NCI-H146 treated with DMSO at 0.1 percent for 48 hours (cell line): Measurements from ENCODE around the gene PCDHGA5.
"Not testable (repeated sequence)": the region's sequence is repeated elsewhere in the genome, so short reads cannot be mapped to it uniquely, and the experiment has no call there.

Experiments used
- DNase-seq: peaks from one replicate; lab custom pipeline; 2025; ENCODE audit not compliant: unreplicated experiment; lab: John Stamatoyannopoulos, UW

PCDHGA5 gene

DNA sequence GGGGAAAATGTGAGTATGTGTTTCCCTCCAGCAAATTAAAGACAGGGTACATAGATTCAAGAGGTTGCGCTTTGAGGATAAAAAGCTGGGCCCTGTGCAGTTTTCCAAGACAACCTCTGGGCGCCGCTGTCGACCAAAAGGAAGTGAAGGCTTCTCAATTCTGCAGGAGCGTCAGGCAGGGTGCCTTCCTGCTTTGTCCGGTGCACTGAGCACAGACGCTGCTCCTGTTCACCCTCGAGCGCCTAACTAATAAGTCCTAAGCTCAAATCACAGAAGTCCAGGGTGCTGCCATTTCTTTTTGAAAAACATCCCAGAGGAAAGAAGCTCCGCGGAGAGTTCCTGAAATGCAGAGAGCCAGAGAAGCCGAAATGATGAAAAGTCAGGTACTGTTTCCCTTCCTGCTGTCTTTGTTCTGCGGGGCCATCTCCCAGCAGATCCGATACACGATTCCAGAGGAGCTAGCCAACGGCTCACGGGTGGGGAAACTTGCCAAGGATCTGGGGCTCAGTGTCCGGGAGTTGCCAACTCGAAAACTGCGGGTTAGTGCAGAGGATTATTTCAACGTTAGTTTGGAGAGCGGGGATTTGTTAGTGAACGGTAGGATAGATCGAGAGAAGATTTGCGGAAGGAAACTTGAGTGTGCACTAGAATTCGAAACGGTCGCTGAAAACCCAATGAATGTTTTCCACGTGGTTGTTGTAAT lies 13.9 kb upstream of the PCDHGA5 start, which contains the start of gene PCDHGB1:
TSS of gene PCDHGB1 (plus strand) at position 183 of the 703 bp plus-strand sequence. CDS start at position 345, 162 bp downstream.
- DNase-seq = peak; percentile 50

DNA sequence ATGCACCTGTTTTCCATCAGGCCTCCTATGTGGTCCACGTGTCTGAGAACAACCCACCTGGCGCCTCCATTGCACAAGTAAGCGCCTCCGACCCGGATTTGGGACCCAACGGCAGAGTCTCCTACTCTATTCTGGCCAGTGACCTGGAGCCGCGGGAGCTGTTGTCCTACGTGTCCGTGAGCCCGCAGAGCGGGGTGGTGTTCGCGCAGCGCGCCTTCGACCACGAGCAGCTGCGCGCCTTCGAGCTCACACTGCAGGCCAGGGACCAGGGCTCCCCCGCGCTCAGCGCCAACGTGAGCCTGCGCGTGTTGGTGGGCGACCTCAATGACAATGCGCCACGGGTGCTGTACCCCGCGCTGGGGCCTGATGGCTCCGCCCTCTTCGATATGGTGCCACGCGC lies 12.4 kb upstream of the PCDHGA5 start:
- no peak for DNase-seq

DNA sequence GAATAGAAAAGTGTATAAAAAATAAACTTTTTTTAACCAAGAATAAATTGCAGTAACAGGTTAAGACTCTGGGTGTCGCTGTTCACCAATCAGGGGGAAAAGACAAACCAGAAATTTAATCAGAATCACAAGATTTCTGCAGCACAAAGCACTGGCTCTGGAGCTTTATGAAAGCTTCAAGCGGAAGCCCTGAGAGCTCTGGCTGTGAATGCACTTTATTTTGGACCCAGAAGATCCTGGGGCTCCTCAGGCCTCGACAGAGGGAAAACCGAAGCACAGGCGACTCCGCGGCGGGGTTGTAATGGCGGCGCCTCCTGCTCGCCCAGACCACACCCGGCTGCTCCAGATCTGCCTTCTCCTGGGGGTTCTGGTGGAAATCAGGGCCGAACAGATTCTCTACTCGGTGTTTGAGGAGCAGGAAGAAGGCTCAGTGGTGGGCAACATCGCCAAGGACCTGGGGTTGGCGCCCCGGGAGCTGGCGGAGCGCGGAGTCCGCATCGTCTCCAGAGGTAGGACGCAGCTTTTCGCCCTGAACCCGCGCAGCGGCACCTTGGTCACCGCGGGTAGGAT lies 9.0 kb upstream of the PCDHGA5 start, which contains the start of gene PCDHGA4:
TSS of gene PCDHGA4 (plus strand) at position 122 of the 570 bp plus-strand sequence. CDS start at position 209, 87 bp downstream.
- DNase-seq = no peak

DNA sequence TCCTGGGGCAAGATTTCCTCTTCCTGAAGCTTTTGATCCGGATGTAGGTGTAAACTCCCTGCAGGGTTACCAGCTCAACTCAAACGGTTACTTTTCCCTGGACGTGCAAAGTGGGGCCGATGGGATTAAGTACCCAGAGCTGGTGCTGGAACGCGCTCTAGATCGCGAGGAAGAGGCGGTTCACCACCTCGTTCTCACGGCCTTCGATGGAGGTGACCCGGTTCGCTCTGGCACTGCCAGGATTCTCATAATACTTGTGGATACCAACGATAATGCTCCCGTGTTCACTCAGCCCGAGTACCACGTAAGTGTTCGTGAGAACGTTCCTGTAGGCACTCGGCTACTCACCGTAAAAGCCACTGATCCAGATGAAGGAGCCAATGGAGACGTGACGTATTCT lies 8.3 kb upstream of the PCDHGA5 start:
- DNase-seq = no peak

DNA sequence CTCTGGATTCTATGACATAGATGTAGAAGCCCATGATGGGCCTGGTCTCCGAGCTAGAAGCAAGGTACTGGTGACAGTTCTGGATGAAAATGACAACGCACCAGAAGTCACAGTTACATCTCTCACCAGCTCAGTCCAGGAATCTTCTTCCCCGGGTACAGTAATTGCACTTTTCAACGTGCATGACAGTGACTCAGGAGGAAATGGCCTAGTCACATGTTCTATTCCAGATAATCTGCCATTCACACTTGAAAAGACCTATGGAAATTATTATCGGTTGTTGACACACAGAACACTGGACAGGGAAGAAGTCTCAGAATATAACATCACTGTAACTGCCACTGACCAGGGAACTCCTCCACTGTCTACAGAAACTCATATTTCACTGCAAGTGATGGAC lies 7.8 kb upstream of the PCDHGA5 start:
- no peak for DNase-seq

DNA sequence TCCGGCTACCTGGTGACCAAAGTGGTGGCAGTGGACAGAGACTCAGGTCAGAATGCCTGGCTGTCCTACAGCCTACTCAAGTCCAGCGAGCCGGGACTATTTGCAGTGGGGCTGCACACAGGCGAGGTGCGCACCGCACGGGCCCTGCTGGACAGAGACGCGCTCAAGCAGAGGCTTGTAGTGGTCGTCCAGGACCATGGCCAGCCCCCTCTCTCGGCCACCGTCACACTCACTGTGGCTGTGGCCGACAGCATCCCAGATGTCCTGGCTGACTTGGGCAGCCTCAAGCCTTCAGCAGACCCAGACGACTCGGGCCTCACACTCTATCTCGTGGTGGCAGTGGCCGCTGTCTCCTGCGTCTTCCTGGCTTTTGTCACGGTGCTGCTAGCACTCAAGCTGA lies 7.0 kb upstream of the PCDHGA5 start:
- DNase-seq = no peak

DNA sequence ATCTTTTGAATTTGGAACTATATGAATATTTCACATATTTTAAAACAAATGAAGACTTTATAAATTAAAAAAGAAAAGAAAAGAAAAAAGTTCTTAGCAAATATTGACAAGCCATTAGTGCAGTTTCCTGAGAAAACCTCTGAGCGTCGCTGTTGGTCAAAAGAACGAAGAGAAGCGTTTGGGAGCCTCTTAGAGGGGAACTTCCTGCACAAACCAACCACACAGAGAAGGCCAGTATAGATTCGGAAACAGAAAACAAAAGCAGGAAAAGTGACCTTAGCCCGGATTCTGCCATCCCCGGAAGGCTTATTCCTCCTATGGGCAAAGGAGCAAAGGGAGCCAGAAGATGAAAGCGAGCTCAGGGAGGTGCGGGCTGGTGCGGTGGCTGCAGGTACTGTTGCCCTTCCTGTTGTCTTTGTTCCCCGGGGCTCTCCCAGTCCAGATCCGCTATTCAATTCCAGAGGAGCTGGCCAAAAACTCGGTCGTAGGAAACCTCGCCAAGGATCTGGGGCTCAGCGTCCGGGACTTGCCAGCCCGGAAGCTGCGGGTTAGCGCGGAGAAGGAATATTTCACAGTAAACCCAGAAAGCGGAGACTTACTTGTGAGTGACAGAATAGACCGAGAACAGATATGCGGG lies 4.1 kb upstream of the PCDHGA5 start, which contains the start of gene PCDHGB2:
TSS of gene PCDHGB2 (plus strand) at position 205 of the 637 bp plus-strand sequence. CDS start at position 347, 142 bp downstream.
- no peak for DNase-seq

DNA sequence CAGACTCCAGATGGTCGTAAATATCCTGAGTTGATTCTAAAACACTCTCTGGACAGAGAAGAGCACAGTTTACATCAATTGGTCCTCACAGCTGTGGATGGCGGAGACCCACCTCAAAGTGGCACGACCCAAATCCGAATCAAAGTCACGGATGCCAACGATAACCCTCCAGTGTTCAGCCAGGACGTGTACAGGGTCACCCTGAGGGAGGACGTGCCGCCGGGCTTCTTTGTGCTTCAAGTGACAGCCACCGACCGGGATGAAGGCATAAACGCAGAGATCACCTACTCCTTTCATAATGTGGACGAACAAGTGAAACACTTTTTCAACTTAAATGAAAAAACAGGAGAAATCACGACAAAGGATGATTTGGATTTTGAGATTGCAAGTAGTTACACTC lies 3.3 kb upstream of the PCDHGA5 start:
- DNase-seq = no peak

DNA sequence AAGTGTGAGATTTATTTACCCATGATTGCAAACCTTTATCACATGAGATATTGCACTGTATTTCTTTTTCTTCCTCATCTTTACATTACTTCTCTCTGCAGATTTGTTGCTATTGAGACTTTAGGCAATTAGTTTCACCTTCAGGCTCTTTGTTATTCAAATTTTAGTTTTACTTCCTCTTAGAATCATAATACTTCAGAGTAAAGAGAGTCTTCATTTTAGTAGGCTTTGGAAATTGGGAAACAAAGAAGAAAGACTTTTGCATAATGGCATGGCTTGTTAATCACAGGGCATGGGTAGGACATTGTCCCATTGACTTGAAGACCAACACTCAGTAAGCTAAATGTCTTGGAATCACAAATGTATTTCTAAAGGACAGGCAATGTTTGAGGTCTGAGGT lies 1.2 kb upstream of the PCDHGA5 start:
- DNase-seq = no peak

DNA sequence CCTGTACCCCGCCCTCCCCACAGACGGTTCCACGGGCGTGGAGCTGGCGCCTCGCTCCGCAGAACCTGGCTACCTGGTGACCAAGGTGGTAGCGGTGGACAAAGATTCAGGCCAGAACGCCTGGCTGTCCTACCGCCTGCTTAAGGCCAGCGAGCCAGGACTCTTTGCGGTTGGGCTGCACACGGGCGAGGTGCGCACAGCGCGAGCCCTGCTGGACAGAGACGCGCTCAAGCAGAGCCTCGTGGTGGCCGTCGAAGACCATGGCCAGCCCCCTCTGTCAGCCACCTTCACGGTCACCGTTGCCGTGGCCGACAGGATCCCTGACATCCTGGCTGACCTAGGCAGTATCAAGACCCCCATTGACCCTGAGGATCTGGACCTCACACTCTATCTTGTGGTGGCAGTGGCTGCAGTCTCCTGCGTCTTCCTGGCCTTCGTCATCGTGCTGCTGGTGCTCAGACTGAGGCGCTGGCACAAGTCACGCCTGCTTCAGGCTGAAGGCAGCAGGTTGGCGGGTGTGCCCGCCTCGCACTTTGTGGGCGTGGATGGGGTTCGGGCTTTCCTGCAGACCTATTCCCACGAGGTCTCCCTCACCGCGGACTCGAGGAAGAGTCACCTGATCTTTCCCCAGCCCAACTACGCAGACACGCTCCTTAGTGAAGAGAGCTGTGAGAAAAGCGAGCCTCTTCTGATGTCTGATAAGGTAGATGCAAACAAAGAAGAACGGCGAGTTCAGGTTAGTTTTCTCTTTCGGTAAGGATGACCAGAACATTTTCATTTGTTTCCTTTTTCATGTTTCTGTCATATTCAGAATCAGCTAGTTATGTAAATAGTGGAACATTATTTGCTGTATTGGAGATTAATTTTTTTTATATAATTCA lies 2.3 kb downstream of the PCDHGA5 start:
- no peak for DNase-seq

DNA sequence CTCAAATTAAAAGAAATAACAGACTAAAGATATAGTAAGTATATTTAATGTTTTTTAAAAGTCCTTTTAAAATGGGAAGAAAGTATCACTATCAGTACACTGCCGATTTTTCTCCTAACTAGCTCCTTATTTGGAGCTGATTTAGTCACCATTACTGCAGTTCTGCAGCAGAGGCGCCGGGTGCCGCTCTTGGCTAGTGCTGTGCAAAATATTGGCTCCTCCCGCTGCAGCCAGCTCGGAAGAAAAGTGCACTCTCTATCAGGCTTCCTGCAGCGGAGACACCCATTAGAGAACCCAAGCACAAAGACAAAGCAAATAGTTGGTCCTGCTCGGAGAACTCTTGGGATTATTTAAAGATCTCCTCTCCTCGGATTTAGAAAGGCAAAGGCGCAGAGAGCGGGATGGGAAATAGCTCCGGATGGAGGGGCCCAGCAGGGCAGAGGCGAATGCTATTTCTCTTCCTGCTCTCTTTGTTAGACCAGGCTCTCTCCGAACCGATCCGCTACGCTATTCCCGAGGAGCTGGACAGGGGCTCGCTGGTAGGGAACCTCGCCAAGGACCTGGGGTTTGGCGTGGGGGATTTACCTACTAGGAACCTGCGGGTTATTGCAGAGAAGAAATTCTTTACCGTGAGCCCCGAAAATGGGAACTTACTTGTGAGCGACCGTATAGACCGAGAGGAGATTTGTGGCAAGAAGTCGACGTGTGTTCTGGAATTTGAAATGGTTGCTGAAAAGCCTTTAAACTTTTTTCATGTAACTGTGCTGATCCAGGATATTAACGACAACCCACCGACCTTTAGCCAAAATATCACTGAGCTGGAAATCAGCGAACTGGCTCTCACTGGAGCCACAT lies 6.3 kb downstream of the PCDHGA5 start, which contains the start of gene PCDHGB3:
TSS of gene PCDHGB3 (plus strand) at position 249 of the 855 bp plus-strand sequence. CDS start at position 402, 153 bp downstream.
- DNase-seq = no peak

DNA sequence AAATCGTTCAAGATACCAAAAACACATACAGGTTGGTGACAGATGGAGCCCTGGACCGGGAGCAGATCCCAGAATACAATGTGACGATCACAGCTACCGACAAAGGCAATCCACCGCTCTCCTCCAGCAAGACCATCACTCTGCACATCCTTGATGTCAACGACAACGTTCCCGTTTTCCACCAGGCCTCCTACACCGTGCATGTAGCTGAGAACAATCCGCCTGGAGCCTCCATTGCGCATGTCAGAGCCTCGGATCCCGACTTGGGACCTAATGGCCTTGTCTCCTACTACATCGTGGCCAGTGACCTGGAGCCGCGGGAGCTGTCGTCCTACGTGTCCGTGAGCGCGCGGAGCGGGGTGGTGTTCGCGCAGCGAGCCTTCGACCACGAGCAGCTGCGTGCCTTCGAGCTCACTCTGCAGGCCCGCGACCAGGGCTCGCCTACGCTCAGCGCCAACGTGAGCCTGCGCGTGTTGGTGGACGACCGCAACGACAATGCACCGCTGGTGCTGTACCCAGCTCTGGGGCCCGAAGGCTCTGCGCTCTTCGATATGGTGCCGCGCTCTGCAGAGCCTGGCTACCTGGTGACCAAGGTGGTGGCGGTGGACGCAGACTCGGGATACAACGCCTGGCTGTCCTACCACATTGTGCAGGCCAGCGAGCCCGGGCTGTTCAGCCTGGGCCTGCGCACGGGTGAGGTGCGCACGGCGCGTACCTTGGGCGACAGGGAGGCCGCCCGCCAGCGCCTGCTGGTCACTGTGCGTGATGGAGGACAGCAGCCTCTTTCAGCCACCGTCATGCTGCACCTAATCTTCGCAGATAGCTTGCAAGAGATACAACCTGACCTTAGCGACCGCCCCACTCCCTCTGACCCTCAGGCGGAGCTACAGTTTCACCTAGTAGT lies 7.9 kb downstream of the PCDHGA5 start:
- no peak for DNase-seq

DNA sequence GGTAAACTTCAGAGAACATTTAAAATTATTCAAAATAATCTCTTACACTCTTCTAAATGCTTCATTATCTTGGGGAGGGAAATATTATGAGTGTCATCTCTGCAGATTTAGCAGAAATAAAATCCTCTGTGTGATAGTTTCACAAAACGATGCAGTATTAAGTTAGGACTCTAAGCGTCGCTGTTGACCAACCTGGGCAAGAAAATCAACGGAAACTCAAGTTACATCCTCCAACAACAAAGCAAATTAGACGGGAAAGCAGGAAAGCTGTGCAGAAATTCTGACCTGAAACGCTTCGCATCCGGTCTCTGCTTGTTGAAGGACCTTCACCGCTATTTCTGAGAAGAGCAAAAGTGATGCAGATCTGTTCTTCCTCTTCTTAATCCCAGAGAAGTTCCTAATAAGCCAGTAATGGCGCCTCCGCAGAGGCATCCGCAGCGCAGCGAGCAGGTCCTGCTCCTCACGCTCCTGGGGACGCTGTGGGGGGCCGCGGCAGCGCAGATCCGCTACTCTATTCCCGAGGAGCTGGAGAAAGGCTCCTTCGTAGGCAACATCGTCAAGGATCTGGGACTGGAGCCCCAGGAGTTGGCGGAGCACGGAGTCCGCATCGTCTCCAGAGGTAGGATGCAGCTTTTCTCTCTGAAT lies 9.8 kb downstream of the PCDHGA5 start, which contains the start of gene PCDHGA6:
TSS of gene PCDHGA6 (plus strand) at position 219 of the 645 bp plus-strand sequence. CDS start at position 412, 193 bp downstream.
- no peak for DNase-seq

DNA sequence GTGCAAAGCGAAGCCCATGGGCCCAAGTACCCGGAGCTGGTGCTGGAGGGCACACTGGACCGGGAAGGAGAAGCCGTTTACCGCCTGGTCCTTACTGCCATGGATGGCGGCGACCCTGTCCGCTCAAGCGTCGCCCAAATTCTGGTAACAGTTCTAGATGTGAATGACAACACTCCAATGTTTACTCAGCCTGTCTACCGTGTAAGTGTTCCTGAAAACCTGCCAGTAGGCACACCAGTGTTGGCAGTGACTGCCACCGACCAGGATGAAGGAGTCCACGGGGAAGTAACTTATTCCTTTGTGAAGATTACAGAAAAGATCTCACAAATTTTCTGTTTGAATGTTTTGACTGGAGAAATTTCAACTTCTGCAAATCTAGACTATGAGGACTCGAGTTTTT lies 10.7 kb downstream of the PCDHGA5 start:
- DNase-seq = no peak

DNA sequence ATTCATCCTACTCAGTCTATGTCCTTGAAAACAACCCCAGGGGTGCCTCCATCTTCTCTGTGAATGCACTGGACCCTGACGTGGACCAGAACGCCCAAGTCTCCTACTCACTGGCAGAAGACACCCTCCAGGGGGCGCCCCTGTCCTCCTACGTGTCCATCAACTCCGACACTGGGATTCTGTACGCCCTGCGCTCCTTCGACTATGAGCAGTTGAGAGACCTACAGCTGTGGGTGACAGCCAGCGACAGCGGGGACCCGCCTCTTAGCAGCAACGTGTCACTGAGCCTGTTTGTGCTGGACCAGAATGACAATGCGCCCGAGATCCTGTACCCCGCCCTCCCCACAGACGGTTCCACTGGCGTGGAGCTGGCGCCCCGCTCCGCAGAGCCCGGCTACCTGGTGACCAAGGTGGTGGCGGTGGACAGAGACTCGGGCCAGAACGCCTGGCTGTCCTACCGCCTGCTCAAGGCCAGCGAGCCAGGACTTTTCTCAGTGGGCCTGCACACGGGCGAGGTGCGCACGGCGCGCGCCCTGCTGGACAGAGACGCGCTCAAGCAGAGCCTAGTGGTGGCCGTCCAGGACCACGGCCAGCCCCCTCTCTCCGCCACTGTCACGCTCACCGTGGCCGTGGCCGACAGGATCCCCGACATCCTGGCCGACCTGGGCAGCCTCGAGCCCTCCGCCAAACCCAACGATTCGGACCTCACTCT lies 11.6 kb downstream of the PCDHGA5 start:
- not testable (repeated sequence) for DNase-seq

DNA sequence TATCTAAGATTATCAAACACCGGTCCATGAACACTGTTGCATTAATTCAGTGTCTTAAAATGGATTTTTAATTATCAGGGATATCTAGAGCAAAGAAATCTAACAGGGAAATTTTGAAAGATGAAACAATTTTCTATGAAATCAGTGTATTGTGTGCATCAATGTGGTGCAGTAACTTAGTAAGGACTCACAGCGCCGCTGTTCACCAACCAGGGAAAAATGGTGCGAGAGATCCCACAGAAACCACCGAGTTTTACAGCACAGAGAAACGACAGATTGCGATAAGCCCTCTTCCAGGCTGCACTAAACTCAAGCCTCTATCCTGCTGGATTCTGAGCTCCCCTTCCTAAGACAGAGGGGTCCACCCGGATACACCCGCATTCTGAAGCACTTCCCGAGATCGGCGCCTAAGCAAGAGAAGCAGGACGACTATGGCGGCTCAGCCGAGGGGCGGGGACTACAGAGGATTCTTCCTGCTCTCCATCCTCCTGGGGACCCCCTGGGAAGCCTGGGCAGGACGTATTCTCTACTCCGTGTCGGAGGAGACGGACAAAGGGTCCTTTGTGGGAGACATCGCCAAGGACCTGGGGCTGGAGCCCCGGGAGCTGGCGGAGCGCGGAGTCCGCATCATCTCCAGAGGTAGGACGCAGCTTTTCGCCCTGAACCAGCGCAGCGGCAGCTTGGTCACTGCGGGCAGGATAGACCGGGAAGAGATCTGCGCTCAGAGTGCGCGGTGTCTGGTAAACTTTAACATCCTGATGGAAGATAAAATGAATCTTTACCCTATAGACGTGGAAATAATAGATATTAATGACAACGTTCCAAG lies 18.7 kb downstream of the PCDHGA5 start, which contains the start of gene PCDHGA7:
TSS of gene PCDHGA7 (plus strand) at position 274 of the 826 bp plus-strand sequence. CDS start at position 432, 158 bp downstream.
- no peak for DNase-seq

DNA sequence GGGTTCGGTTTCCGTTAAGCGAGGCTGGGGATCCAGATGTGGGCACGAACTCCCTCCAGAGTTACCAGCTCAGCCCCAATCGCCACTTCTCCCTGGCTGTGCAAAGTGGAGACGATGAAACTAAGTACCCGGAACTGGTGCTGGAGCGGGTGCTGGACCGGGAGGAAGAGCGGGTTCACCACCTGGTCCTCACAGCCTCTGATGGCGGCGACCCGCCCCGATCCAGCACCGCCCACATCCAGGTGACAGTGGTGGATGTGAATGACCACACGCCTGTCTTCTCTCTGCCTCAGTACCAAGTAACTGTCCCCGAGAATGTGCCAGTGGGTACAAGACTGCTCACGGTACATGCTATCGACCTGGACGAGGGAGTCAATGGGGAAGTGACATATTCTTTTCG lies 19.4 kb downstream of the PCDHGA5 start:
- DNase-seq = no peak
